Measurements from ENCODE around the gene SRRM3. TPM values are rescaled to one million over a fixed set of nuclear protein-coding genes. Genes with fewer than 3 reads are reported as not detected.
"Not testable (repeated sequence)": the region's sequence is repeated elsewhere in the genome, so short reads cannot be mapped to it uniquely, and the experiment has no call there.

SRRM3 gene
- polyA plus RNA-seq (2011; rRNA removed) (0.48 and 0.80 TPM in 2 replicates), polyA minus RNA-seq (2011; rRNA and poly(A)+ RNA removed) (0.93 and 1.00 TPM in 2 replicates)

- peak; percentile 28; the same call in 1 of the 2 replicates for TF ChIP-seq CTCF (IDR thresholded peaks at IDR 0.05; ENCODE audit: insufficient read depth, low read depth, low read length)
- ChIA-PET CTCF (interaction anchor here (0.7 to 2.9 kb wide), 3 partner anchors 17 to 61 kb away, joined by 3 to 13 read pairs (median 4); no protein-coding TSS in a partner anchor), POLR2A (no interaction called here)
- Histone ChIP-seq H3K4me3 (ENCODE audit: low read depth, low read length) (no peak within 1 kb of the TSS), H3K36me3 (ENCODE audit: control insufficient read depth, insufficient read depth, low read length) (no peaks in the 10 kb centered on the region), H3K27me3 (ENCODE audit: control insufficient read depth, insufficient read depth, low read length) (no peaks in the 10 kb centered on the region)
- no peak for DNase-seq (ENCODE audit: low read depth)
Observed at GRCh38 chr7:76201732-76202665, at the start of gene SRRM3. Gene SRRM3, plus strand, starts transcription at chr7:76201896. Its CDS starts 33,171 bp downstream, at chr7:76235067.

- no peak for DNase-seq (ENCODE audit: low read depth)
- CTCF ChIA-PET, result no interaction called here
Observed at GRCh38 chr7:76151932-76152331, 49.8 kb upstream of the SRRM3 start.

GRCh38 chr7:76153571-76154230, 48.0 kb upstream of the SRRM3 start:
- H3K4me3 ChIP-seq (ENCODE audit: low read depth, low read length); POLR2A ChIA-PET; H3K36me3 ChIP-seq (ENCODE audit: control insufficient read depth, insufficient read depth, low read length); DNase-seq (ENCODE audit: low read depth): not testable (repeated sequence)
- H3K27me3 ChIP-seq (ENCODE audit: control insufficient read depth, insufficient read depth, low read length), result peaks cover 15% of the 10 kb centered on the region
- CTCF ChIA-PET, result interaction anchor here (0.9 to 1.2 kb wide), 2 partner anchors 10 to 160 kb away, joined by 3 read pairs; no protein-coding TSS in a partner anchor

More at GRCh38 chr7:76151932-76152331, 49.8 kb upstream of the SRRM3 start:
- POLR2A ChIA-PET, result interaction anchor here (0.6 kb wide), 1 partner anchor 15 kb away, joined by 15 read pairs; no protein-coding TSS in a partner anchor
- no peak for TF ChIP-seq CTCF (IDR thresholded peaks at IDR 0.05; ENCODE audit: insufficient read depth, low read depth, low read length)
- Histone ChIP-seq H3K36me3 (ENCODE audit: control insufficient read depth, insufficient read depth, low read length) (no peaks in the 10 kb centered on the region), H3K27me3 (ENCODE audit: control insufficient read depth, insufficient read depth, low read length) (peaks cover 15% of the 10 kb centered on the region), H3K4me3 (ENCODE audit: low read depth, low read length) (no peak overlapping the region)

- Histone ChIP-seq H3K4me3 (ENCODE audit: low read depth, low read length) (no peak overlapping the region), H3K27me3 (ENCODE audit: control insufficient read depth, insufficient read depth, low read length) (peaks cover 4% of the 10 kb centered on the region), H3K36me3 (ENCODE audit: control insufficient read depth, insufficient read depth, low read length) (no peaks in the 10 kb centered on the region)
- TF ChIP-seq CTCF (IDR thresholded peaks at IDR 0.05; ENCODE audit: insufficient read depth, low read depth, low read length), result no peak
- DNase-seq (ENCODE audit: low read depth), result no peak
- POLR2A ChIA-PET, result no interaction called here
- CTCF ChIA-PET, result no interaction called here
Observed at GRCh38 chr7:76155938-76156337, 45.8 kb upstream of the SRRM3 start.

GRCh38 chr7:76156992-76157685, 44.6 kb upstream of the SRRM3 start:
- H3K36me3 ChIP-seq (ENCODE audit: control insufficient read depth, insufficient read depth, low read length); H3K4me3 ChIP-seq (ENCODE audit: low read depth, low read length); POLR2A ChIA-PET; DNase-seq (ENCODE audit: low read depth); H3K27me3 ChIP-seq (ENCODE audit: control insufficient read depth, insufficient read depth, low read length); CTCF ChIA-PET: not testable (repeated sequence)

- CTCF ChIA-PET; H3K27me3 ChIP-seq (ENCODE audit: control insufficient read depth, insufficient read depth, low read length); H3K4me3 ChIP-seq (ENCODE audit: low read depth, low read length); H3K36me3 ChIP-seq (ENCODE audit: control insufficient read depth, insufficient read depth, low read length); DNase-seq (ENCODE audit: low read depth); POLR2A ChIA-PET: not testable (repeated sequence)
Observed at GRCh38 chr7:76158416-76158815, 43.3 kb upstream of the SRRM3 start.

GRCh38 chr7:76162416-76163170, 39.1 kb upstream of the SRRM3 start:
- H3K27me3 ChIP-seq (ENCODE audit: control insufficient read depth, insufficient read depth, low read length); DNase-seq (ENCODE audit: low read depth); POLR2A ChIA-PET; CTCF ChIA-PET; H3K36me3 ChIP-seq (ENCODE audit: control insufficient read depth, insufficient read depth, low read length); H3K4me3 ChIP-seq (ENCODE audit: low read depth, low read length): not testable (repeated sequence)

- CTCF ChIA-PET, result not testable (repeated sequence)
Observed at GRCh38 chr7:76163812-76164211, 37.9 kb upstream of the SRRM3 start.

More at GRCh38 chr7:76163812-76164211, 37.9 kb upstream of the SRRM3 start:
- POLR2A ChIA-PET; DNase-seq (ENCODE audit: low read depth); H3K27me3 ChIP-seq (ENCODE audit: control insufficient read depth, insufficient read depth, low read length); H3K36me3 ChIP-seq (ENCODE audit: control insufficient read depth, insufficient read depth, low read length); H3K4me3 ChIP-seq (ENCODE audit: low read depth, low read length): not testable (repeated sequence)

All from BJ (cell line).